Left lung (tissue), 10 donors: ENCODE results near the gene ADSS1. TPM values are rescaled to one million over a fixed set of nuclear protein-coding genes. Genes with fewer than 3 reads are reported as not detected.
A peak's percentile ranks its signal among the peaks of the same experiment; 100 is the strongest.

ENCODE experiments used
- ATAC-seq: fragments of 200-7000 bp; cut with Tn5 transposase; one replicate; pipeline ENCODE4 v1.9.1; 2020; ENCODE audit warnings: moderate library complexity
- DNase-seq, 4 donors: peaks; one replicate each; pipeline ENCODE4 v3.0.0-alpha.2; 2013 to 2020
- H3K27ac ChIP-seq, 2 donors: fragments of 200-600 bp; sonication (generic) in 1 of 2; one replicate each; pipeline versions ENCODE4 v1.5.0 to v1.8.0; 2020 to 2021
- H3K27me3 ChIP-seq, 2 donors: fragments of 200-600 bp; sonication (generic) in 1 of 2; one replicate each; pipeline versions ENCODE4 v1.5.0 to v1.8.0; 2020 to 2021
- H3K36me3 ChIP-seq, 2 donors: fragments of 200-600 bp; sonication (generic) in 1 of 2; one replicate each; pipeline versions ENCODE4 v1.5.0 to v1.8.0; 2020 to 2021
- H3K4me1 ChIP-seq, 2 donors: fragments of 200-600 bp; one replicate each; pipeline ENCODE4 v1.8.0; 2021
- H3K4me3 ChIP-seq, 2 donors: fragments of 200-600 bp; sonication (generic) in 1 of 2; one replicate each; pipeline versions ENCODE4 v1.5.0 to v1.8.0; 2020 to 2021; ENCODE audit warnings: mild to moderate bottlenecking in 1 of 2
- H3K9me3 ChIP-seq, 2 donors: fragments of 200-600 bp; sonication (generic) in 1 of 2; one replicate each; pipeline versions ENCODE4 v1.5.0 to v1.8.0; 2020 to 2021
- intact Hi-C, 2 donors: fragments of 100-400 bp; cut with DNase I; formaldehyde crosslinking; loops; one replicate each; pipeline versions ENCODE4 v1.11.2 to v1.14.2; 2022
- polyA plus RNA-seq, 6 donors: library from polyadenylated mRNA; unstranded; fragments of 120-200 nt; gene quantifications; one replicate each; pipeline ENCODE4 v1.2.1, GENCODE V29; 2013; ENCODE audit not compliant: insufficient read length in 6 of 6
- total RNA-seq, 2 donors: library from RNA; stranded (reverse); fragmentation: NEBNext Ultra II Directional; extraction: Animal tissue kit (Norgen Biotek cat#: 25700); gene quantifications; one replicate each; pipeline ENCODE4 v1.2.1, GENCODE V29; 2021
- TF ChIP-seq, protein P1 (sequence below), 2 donors: fragments of 200-600 bp; sonication (generic) in 1 of 2; IDR thresholded peaks; one replicate each; pipeline versions ENCODE4 v1.5.0 to v1.8.0; 2021; ENCODE audit warnings: antibody characterized with exemption in 2 of 2
- donor health status: DM: no; HTN: yes; CAD: no.
- donor health status: DM: no; HTN: no; CAD: no.

ADSS1 gene
- total and polyA plus RNA-seq, 8 donors = 5.2 to 16.6 (median 11.2) TPM

DNA sequence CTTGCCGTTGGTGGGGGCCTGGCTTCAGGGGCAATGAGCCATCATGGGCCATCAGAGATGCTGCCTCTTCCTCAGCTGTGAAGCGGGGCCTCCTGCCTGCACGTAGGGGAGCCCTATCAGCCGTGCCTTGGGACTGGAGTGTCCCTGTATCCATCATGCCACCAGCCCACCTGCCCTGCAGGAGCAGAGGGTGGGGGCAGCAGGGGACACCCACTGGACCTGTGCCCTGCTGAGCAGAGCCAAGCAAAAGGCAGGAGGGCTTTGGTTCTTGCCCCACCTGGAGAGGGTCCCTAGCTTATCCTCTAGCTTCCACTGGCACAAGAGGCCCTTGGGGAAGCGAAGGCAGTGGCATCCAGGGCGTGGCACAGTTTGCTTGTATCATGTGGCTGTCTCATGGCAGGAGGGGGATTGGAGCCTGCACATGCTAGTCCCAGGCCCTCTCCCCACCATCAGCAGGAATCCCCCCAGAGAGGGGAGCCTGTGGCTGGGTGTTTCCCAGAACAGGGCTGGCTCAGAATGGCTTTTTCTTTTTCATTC, 10.1 kb downstream of the ADSS1 start:
- Histone ChIP-seq H3K36me3 (no peaks in the 10 kb centered on the region), H3K27me3 (no peaks in the 10 kb centered on the region), H3K9me3 (no peaks in the 10 kb centered on the region), H3K4me3 (no peak overlapping the region), H3K27ac (no peak overlapping the region), H3K4me1 (peaks cover 9 to 35% of the 10 kb centered on the region in 2 donors)
- DNase-seq (no peak), ATAC-seq (no peak)
- TF ChIP-seq, protein P1, sequence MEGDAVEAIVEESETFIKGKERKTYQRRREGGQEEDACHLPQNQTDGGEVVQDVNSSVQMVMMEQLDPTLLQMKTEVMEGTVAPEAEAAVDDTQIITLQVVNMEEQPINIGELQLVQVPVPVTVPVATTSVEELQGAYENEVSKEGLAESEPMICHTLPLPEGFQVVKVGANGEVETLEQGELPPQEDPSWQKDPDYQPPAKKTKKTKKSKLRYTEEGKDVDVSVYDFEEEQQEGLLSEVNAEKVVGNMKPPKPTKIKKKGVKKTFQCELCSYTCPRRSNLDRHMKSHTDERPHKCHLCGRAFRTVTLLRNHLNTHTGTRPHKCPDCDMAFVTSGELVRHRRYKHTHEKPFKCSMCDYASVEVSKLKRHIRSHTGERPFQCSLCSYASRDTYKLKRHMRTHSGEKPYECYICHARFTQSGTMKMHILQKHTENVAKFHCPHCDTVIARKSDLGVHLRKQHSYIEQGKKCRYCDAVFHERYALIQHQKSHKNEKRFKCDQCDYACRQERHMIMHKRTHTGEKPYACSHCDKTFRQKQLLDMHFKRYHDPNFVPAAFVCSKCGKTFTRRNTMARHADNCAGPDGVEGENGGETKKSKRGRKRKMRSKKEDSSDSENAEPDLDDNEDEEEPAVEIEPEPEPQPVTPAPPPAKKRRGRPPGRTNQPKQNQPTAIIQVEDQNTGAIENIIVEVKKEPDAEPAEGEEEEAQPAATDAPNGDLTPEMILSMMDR (IDR thresholded peaks at IDR 0.05) = no peak
- intact Hi-C loops = no loop called here

DNA sequence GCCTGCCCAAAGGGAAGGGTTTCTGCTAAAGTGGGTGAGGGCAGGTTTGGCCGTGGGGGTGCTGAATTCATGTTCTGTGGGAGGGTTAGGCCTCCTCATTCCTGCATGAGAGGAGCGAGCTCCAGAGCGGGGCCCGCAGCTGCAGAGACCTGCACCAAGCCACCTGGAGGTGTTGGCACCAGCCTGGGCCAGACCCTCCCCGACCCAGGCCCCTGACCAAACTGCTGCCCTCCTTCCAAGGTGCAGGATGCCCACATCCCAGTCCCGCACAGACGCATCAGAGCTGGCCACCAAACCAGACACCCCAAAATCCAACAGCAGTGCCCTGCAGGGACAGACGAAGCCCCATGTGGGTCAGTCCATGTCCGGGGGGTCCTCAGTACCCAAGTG, 10.6 kb downstream of the ADSS1 start:
- Histone ChIP-seq H3K27me3 (no peaks in the 10 kb centered on the region), H3K4me1 (peaks cover 9 to 35% of the 10 kb centered on the region in 2 donors), H3K9me3 (no peaks in the 10 kb centered on the region), H3K27ac (no peak overlapping the region), H3K4me3 (no peak overlapping the region), H3K36me3 (no peaks in the 10 kb centered on the region)
- DNase-seq = no peak
- intact Hi-C loops = no loop called here
- no peak for ATAC-seq
- TF ChIP-seq, protein P1 (IDR thresholded peaks at IDR 0.05) = no peak

DNA sequence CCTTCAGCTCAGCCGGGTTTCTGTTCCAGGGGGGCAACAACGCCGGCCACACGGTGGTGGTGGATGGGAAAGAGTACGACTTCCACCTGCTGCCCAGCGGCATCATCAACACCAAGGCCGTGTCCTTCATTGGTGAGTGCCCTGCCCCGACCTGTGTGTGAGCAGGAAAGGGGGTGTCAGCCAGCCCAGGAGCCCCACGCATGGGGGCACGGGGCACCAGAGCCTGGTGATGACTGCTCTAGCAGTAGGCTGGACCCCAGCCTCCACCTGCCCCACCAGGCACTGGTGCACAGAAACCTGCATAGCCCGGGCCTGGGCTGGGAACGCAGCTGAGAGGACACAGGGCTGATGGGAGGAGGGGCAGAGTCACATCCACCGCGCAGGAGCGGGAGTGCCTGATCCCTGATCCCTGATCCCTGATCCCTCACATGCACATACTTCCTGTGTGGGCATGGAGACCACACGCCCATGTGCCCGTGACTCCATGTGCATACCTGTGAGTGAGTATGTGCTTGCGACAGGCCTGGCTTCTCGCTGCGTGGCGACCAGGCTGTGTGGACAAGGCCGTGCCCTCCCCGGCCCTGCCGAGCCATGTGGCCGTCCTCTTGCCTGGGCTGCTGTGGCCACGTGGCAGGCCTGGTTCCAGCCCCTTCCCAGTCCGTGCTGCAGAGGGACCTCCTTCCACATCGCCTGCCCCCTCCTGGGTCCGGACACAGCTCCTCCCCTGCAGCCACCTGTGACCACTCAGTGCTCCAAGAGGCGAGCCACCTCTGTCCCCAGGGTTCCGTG, 11.2 kb downstream of the ADSS1 start:
- H3K27ac ChIP-seq = peak overlapping the region; percentile 21 to 60
- TF ChIP-seq, protein P1 (IDR thresholded peaks at IDR 0.05) = no peak
- no peaks in the 10 kb centered on the region for H3K27me3 ChIP-seq
- no peak for DNase-seq
- peaks cover 9 to 35% of the 10 kb centered on the region in 2 donors for H3K4me1 ChIP-seq
- no peaks in the 10 kb centered on the region for H3K36me3 ChIP-seq
- ATAC-seq = no peak
- intact Hi-C loops = no loop called here
- no peak overlapping the region for H3K4me3 ChIP-seq
- H3K9me3 ChIP-seq = no peaks in the 10 kb centered on the region

DNA sequence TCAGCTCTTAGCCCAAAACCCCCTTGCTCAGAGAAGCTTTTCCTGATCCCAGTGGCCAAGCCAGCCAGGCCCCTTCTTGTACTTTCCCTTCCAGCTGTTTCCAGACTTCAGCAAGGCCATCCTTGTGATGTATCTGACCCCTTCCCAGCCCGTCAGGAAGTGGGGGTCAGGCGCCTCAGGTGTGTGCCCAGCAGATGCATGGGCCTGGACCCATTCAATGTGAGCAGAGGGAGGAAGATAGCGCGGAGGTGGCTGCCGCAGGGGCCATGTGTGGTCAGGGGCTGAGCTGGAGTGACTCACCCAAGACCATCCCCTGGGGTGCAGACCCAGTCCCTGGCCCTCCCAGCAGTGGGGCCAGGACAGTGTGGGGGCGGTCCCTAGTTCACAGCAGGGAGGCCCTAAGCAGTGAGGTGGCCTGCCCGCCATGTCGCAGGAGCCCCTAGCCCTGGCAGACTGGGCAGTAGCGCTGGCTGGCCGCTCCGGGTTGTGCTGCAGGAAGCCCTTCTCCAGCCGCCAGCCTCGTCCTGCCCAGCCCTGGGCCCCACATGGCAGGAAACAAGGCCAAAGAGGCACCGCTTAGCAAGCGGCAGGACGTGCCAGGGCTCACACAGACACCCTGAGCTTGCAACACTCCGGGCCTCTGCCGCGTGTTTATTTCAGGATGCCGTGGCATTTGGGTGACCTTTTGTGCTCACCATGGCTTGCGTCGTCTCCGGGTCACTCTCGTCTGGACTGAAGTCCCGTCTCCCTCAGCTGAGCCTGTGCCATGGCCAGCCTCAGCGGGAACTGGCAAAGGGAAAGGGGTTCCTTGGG, 12.0 kb downstream of the ADSS1 start:
- Histone ChIP-seq H3K27ac (peak overlapping the region; percentile 21 to 60), H3K4me1 (peaks cover 9 to 35% of the 10 kb centered on the region in 2 donors), H3K36me3 (no peaks in the 10 kb centered on the region), H3K27me3 (no peaks in the 10 kb centered on the region), H3K9me3 (no peaks in the 10 kb centered on the region), H3K4me3 (no peak overlapping the region)
- TF ChIP-seq, protein P1 (IDR thresholded peaks at IDR 0.05) = no peak
- DNase-seq (peak in 3 of 4 donors; percentile 54 to 86 (median 82)), ATAC-seq (peak; percentile 75)
- intact Hi-C loops = no loop called here
